IPS-18a (cell line): ENCODE measurements around the gene ZNF547.
A peak's percentile ranks its signal among the peaks of the same experiment; 100 is the strongest.
"Not testable (repeated sequence)": the region's sequence is repeated elsewhere in the genome, so short reads cannot be mapped to it uniquely, and the experiment has no call there.

Source experiments
- H3K27ac ChIP-seq: one replicate; pipeline ENCODE4 v1.5.1; 2013; ENCODE audit warnings: low read length
- H3K27me3 ChIP-seq: one replicate; pipeline ENCODE4 v1.6.1; 2013; ENCODE audit warnings: mild to moderate bottlenecking, low read length; ENCODE audit not compliant: control insufficient read depth, insufficient read depth
- H3K36me3 ChIP-seq: one replicate; pipeline ENCODE4 v1.6.1; 2013; ENCODE audit warnings: low read depth, low read length; ENCODE audit not compliant: control insufficient read depth
- H3K4me1 ChIP-seq: one replicate; pipeline ENCODE4 v1.6.1; 2013; ENCODE audit warnings: low read depth, low read length; ENCODE audit not compliant: control insufficient read depth
- H3K4me3 ChIP-seq: one replicate; pipeline ENCODE4 v1.5.1; 2013; ENCODE audit warnings: low read length
- H3K9ac ChIP-seq: one replicate; pipeline ENCODE4 v1.6.1; 2013; ENCODE audit warnings: mild to moderate bottlenecking, low read length, moderate library complexity
- H3K9me3 ChIP-seq: one replicate; pipeline ENCODE4 v1.6.1; 2013; ENCODE audit warnings: low read depth, low read length; ENCODE audit not compliant: control insufficient read depth

ZNF547 gene

DNA sequence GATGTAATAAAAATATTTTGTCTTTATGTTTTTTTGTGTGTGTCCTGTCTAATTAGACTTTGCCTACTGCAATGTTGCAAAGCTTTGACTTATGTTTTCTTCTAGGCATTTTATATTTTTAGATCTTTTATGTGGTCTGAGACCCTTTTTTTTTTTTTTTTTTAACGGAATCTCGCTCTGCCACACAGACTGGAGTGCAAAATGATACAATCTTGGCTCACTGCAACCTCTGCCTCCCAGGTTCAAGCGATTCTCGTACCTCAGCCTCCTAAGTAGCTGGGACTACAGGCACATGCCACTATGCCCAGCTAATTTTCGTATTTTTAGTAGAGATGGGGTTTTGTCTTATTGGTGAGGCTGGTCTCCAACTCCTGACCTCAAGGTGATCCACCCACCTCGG, 20.8 kb upstream of the ZNF547 start:
- H3K9ac ChIP-seq, result no peak overlapping the region
- no peaks in the 10 kb centered on the region for H3K4me1 ChIP-seq
- no peak overlapping the region for H3K4me3 ChIP-seq
- no peaks in the 10 kb centered on the region for H3K36me3 ChIP-seq
- H3K27ac ChIP-seq, result no peak overlapping the region
- peaks cover 14% of the 10 kb centered on the region for H3K27me3 ChIP-seq
- no peaks in the 10 kb centered on the region for H3K9me3 ChIP-seq

DNA sequence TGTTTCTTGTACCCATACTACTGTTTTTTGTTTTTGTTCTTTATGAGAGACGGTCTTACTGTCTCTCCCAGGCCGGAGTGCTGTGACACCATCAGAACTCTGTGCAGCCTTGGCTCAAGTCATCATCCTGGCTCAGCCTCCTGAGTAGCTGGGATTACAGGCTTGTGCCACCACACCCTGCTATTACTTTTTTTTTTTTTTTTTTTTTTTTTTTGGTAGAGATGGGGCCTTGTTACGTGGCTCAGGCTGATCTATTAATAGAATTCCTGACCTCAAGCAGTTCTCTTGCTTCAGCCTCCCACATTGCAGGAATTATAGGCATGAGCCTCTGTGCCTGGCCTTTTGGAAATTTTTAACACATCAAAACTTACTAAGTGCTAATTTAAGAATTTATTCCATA, 15.2 kb upstream of the ZNF547 start:
- Histone ChIP-seq H3K9ac (no peak overlapping the region), H3K4me3 (no peak overlapping the region), H3K4me1 (peaks cover 11% of the 10 kb centered on the region), H3K9me3 (no peaks in the 10 kb centered on the region), H3K27me3 (peaks cover 14% of the 10 kb centered on the region), H3K27ac (no peak overlapping the region), H3K36me3 (no peaks in the 10 kb centered on the region)

DNA sequence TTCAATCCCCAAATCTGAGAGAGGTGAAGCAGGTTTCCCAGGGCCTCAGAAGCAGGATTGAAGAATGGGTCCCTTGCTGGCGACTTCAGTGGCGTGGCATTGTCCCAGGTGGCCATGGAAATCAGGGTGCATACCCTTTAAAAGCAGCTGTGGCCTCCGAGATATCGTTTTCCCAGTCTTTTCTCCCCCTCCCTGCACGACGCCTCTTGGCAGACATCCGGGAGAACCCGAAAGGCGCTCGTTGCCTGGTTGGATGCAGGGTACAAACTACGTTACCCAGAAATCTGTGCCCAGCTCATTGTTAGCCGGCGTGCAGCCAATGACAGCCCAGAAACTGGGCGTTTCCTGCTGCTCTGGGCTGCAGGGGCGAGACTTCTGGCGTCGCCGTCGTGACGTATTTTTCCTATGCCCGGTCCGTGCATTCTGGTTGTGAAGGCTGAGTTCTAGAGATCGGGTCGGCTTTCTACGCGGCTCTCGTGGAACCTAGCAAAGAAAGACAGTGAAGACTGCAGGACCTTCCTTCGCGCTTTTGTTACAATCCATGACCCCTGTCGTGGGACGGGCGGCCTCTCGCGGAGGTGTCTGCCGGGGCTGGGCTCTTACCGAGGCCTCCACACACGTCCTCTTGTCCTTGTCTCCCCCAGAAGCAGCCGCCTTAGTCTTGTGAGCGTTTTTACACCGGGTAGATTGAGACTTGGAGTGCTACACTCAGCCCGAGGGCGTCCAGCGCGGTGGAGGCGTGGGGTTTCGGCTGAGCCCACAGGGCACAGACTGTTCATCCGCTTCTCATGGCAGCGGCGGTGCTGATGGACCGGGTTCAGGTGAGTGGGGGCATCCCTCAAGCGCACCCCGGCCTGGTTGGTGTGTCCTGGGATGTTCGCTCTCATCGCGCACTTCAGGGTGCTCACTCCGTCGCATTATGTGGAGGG, 12.2 kb upstream of the ZNF547 start, which contains the start of gene ZNF304:
ZNF304 (plus strand) TSS at position 395 of the 929 bp plus-strand sequence; CDS start at position 789, 394 bp downstream.
- peak within 1 kb of the TSS; percentile 97 for H3K4me3 ChIP-seq
- H3K27ac ChIP-seq, result peak within 1 kb of the TSS; percentile 4
- peaks cover 11% of the 10 kb centered on the region for H3K4me1 ChIP-seq
- peak within 1 kb of the TSS; percentile 78 for H3K9ac ChIP-seq
- H3K36me3 ChIP-seq, result peaks cover 18% of the 10 kb centered on the region
- no peaks in the 10 kb centered on the region for H3K9me3 ChIP-seq
- H3K27me3 ChIP-seq, result peaks cover 9% of the 10 kb centered on the region

DNA sequence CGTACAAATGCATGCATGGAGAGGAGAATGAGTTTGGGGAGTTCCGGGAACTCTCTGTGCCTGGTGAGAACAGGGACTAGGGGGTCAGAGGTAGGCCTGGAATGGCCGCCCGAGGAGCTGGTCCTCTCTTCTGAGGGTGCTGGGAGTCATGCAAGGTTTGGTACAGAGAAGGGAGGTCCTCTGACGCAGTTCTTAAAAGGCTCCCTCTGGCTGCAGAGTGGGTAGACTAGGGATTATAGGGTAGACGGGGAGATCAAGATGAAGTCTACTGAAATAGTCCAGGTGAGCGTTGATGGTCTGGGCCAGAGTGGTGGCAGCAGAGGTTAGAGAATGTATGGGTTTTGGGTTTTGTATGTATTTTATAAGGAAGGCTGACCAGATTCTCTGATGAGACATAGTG, 11.5 kb upstream of the ZNF547 start:
- H3K4me3 ChIP-seq, result peak overlapping the region; percentile 97
- H3K27ac ChIP-seq, result no peak overlapping the region
- H3K4me1 ChIP-seq, result peaks cover 11% of the 10 kb centered on the region
- peaks cover 26% of the 10 kb centered on the region for H3K36me3 ChIP-seq
- no peaks in the 10 kb centered on the region for H3K9me3 ChIP-seq
- H3K27me3 ChIP-seq, result peaks cover 6% of the 10 kb centered on the region
- H3K9ac ChIP-seq, result peak overlapping the region; percentile 78

DNA sequence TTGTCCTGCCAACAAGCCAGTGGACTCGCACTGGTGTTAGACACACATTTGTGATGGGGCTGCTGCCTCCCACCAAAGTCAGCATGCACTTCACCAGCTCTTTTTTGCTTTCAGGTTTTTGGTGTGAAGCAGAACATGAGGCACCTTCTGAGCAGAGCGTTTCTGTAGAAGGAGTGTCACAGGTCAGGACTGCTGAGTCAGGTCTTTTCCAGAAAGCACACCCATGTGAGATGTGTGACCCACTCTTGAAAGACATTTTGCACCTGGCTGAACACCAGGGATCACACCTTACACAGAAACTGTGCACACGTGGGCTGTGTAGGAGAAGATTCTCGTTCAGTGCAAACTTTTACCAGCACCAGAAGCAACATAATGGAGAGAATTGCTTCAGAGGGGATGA, 7.4 kb upstream of the ZNF547 start:
- Histone ChIP-seq H3K4me3 (no peak overlapping the region), H3K27me3 (no peaks in the 10 kb centered on the region), H3K9me3 (no peaks in the 10 kb centered on the region)

DNA sequence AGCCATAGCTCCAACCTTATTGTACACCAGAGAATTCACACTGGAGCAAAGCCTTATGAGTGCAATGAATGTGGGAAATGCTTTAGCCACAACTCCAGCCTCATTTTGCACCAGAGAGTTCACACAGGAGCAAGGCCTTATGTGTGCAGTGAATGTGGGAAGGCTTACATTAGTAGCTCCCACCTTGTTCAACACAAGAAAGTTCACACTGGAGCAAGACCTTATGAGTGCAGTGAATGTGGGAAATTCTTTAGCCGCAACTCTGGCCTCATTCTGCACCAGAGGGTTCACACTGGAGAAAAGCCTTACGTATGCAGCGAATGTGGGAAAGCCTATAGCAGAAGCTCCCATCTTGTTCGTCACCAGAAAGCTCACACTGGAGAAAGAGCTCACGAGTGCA, 5.9 kb upstream of the ZNF547 start:
- no peaks in the 10 kb centered on the region for H3K9me3 ChIP-seq
- H3K36me3 ChIP-seq, result peaks cover 42% of the 10 kb centered on the region
- H3K27me3 ChIP-seq, result no peaks in the 10 kb centered on the region
- no peak overlapping the region for H3K9ac ChIP-seq
- peaks cover under 1% of the 10 kb centered on the region for H3K4me1 ChIP-seq
- H3K27ac ChIP-seq, result no peak overlapping the region
- no peak overlapping the region for H3K4me3 ChIP-seq

More for the DNA sequence above, 7.4 kb upstream of the ZNF547 start:
- Histone ChIP-seq H3K9ac (no peak overlapping the region), H3K36me3 (peaks cover 42% of the 10 kb centered on the region), H3K4me1 (peaks cover 5% of the 10 kb centered on the region), H3K27ac (no peak overlapping the region)

DNA sequence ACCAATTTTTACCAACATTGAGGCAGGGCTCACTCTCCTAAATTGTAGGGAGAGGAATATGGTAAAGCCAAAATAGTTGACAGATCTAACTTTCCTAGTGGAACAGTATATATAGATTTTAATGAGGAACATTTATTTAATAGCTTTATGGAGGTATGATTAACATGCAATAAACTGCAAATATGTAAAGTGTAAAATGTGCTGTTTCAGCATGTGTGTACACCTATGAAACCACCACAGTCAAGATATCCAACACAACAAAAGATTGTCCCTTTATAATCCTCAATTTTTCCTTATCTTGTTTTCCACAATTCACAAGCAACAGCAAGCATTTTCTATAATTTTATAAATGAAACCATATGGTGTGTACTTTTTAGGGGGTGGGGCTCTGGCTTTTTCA, 4.1 kb upstream of the ZNF547 start:
- H3K4me1 ChIP-seq, result peaks cover 9% of the 10 kb centered on the region
- peaks cover 40% of the 10 kb centered on the region for H3K36me3 ChIP-seq
- H3K27ac ChIP-seq, result no peak overlapping the region
- no peaks in the 10 kb centered on the region for H3K27me3 ChIP-seq
- H3K9ac ChIP-seq, result no peak overlapping the region
- no peaks in the 10 kb centered on the region for H3K9me3 ChIP-seq
- no peak overlapping the region for H3K4me3 ChIP-seq

DNA sequence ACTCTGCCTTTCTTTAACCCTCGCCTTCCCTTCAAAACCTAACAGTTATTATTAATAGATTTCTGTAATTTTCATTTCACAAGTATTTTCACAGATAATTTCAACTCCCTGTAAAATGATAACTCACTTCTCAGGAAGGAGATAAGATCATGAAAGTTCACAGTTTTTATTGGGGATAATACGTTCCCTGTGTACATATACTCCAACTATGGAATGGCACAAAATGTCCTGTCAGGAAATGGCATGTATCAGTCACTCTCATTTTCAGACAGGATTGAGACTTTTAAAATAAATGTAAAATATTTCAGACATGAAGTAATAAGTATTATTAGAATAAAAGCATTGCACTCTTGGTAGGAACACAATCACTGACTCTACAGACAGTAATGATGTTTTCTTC, 932 bp upstream of the ZNF547 start:
- Histone ChIP-seq H3K4me1 (peaks cover 9% of the 10 kb centered on the region), H3K4me3 (peak overlapping the region; percentile 96), H3K36me3 (peaks cover 10% of the 10 kb centered on the region), H3K27me3 (no peaks in the 10 kb centered on the region), H3K27ac (peak overlapping the region; percentile 93), H3K9ac (peak overlapping the region; percentile 83), H3K9me3 (no peaks in the 10 kb centered on the region)

DNA sequence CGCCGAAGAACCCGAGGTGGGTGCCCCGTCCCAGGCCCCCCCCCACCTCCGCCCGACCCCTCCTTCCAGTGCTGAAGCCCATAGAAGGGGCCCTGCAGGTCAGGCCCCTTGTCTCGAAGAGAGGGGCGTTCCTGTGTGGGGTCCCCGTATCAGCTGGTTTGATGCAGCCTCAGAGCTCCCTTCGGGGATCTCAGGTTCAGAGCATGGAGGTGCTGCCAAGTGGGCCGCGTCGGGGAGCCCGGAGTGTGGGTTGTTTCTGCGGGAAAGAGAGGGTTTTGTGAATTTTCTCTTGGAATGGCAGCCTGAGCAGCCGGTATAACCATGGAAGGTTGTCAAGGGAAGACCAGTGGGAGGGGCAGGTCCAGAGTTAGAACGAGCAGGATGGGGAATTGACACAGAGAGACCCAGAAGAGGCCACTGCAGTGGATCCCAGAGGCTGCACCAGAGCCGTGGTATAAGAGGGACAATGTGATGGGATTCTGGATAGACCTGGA, 384 bp downstream of the ZNF547 start:
- Histone ChIP-seq H3K4me1 (peaks cover 9% of the 10 kb centered on the region), H3K4me3 (peak overlapping the region; percentile 96), H3K27me3 (no peaks in the 10 kb centered on the region), H3K27ac (no peak overlapping the region), H3K9me3 (no peaks in the 10 kb centered on the region), H3K9ac (peak overlapping the region; percentile 37), H3K36me3 (no peaks in the 10 kb centered on the region)

DNA sequence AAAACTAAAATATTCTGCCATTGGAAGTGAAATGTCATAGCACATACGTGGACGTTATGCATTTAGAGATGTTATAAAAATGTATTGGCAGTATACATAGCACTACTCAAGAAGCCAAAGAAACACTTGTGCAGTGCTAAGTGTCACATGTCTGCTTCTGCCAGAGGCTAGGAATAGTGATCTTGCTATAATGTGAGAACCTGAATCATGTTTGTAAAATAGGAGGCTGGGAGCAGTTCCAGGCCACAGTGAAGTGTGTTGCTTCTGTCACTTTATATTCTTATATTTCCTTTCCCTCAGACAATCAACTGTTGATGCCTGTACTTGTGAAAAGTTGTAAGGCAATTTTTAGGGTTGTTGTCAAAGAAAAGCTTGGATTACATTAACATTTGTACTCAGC, 3.4 kb downstream of the ZNF547 start:
- no peaks in the 10 kb centered on the region for H3K9me3 ChIP-seq
- H3K4me3 ChIP-seq, result no peak overlapping the region
- H3K4me1 ChIP-seq, result peaks cover 9% of the 10 kb centered on the region
- H3K9ac ChIP-seq, result no peak overlapping the region
- H3K27ac ChIP-seq, result no peak overlapping the region
- no peaks in the 10 kb centered on the region for H3K36me3 ChIP-seq
- no peaks in the 10 kb centered on the region for H3K27me3 ChIP-seq

DNA sequence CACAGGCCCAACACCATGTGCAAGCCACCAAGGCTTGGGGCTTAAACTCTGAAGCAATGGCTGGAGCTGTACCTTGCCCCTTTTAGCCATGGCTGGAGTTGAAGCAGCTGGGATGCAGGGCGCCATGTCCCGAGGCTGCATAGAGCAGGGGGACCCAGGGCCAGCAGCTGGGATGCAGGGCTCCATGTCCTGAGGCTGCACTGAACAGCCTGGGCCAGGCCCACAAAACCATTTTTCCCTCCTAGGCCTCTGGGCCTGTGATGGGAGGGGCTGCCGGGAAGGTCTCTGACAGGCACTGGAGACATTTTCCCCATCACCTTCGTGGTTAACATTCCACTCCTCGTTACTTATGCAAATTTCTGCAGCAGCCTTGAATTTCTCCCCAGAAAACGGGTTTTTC, 10.8 kb downstream of the ZNF547 start:
- Histone ChIP-seq H3K36me3 (peaks cover 11% of the 10 kb centered on the region), H3K9me3 (peaks cover 16% of the 10 kb centered on the region), H3K27me3 (no peaks in the 10 kb centered on the region), H3K4me3 (no peak overlapping the region), H3K9ac (no peak overlapping the region), H3K4me1 (no peaks in the 10 kb centered on the region), H3K27ac (no peak overlapping the region)

DNA sequence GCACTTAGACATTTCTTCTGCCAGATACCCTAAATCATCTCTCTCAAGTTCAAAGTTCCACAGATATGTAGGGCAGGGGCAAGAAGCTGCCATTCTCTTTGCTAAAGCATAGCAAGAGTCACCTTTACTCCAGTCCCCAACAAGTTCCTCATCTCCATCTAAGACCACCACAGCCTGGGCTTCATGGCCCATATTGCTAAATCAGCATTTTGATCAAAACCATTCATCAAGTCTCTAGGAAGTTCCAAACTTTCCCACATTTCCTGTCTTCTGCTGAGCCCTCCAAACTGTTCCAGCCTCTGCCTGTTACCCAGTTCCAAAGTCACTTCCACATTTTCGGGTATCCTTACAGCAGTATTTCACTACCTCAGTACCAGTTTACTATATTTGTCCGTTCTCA, 11.3 kb downstream of the ZNF547 start:
- H3K4me1 ChIP-seq, H3K27ac ChIP-seq, H3K27me3 ChIP-seq, H3K4me3 ChIP-seq, H3K9ac ChIP-seq: not testable (repeated sequence)
- peaks cover 16% of the 10 kb centered on the region for H3K9me3 ChIP-seq
- H3K36me3 ChIP-seq, result peaks cover 11% of the 10 kb centered on the region
